Measurements from ENCODE around the gene CISD1.

GRCh38 chr10:58267713-58268453 lies 1.1 kb upstream of the CISD1 start, which contains the start of gene IPMK:
- TF ChIP-seq POLR2AphosphoS5 (IDR thresholded peaks at IDR 0.05) = peak; percentile 76
- peak; percentile 79 for TF ChIP-seq POLR2A (IDR thresholded peaks at IDR 0.05)
- TF ChIP-seq CTCF (IDR thresholded peaks at IDR 0.05) = peak in 1 of 4 experiments; percentile 2
